ENCODE results near the gene KRT82. TPM values are rescaled to one million over a fixed set of nuclear protein-coding genes. Genes with fewer than 3 reads are reported as not detected.

Gene KRT82
- polyA plus RNA-seq, 1 experiment: not detected

- no peak for DNase-seq (ENCODE audit: low read depth, low spot score)
- Histone ChIP-seq H3K27me3 (ENCODE audit: control insufficient read depth, insufficient read depth, low read length) (peaks cover 39% of the 10 kb centered on the region), H3K4me3 (ENCODE audit: low read depth, low read length) (no peak overlapping the region), H3K9me3 (ENCODE audit: control insufficient read depth, insufficient read depth, low read length) (no peaks in the 10 kb centered on the region), H3K27ac (ENCODE audit: low read depth, low read length) (no peak overlapping the region)
- ChIA-PET CTCF (interaction anchor here (1.3 to 1.8 kb wide), 2 partner anchors 20 to 478 kb away, joined by 4 to 8 read pairs; no protein-coding TSS in a partner anchor), POLR2A (no interaction called here)
- no peak for TF ChIP-seq CTCF (IDR thresholded peaks at IDR 0.05; ENCODE audit: low read depth, low read length)
Measured at GRCh38 chr12:52392465-52393007, 13.6 kb downstream of the KRT82 start.

- CTCF ChIA-PET: interaction anchor here (0.9 to 1.8 kb wide), 4 partner anchors 19 to 488 kb away, joined by 3 to 13 read pairs (median 6); no protein-coding TSS in a partner anchor
- POLR2A ChIA-PET: interaction anchor here (0.5 kb wide), 1 partner anchor 154 kb away, joined by 3 read pairs; no protein-coding TSS in a partner anchor
- DNase-seq (ENCODE audit: low read depth, low spot score): no peak
- no peaks in the 10 kb centered on the region for H3K9me3 ChIP-seq (ENCODE audit: control insufficient read depth, insufficient read depth, low read length)
- peaks cover 37% of the 10 kb centered on the region for H3K27me3 ChIP-seq (ENCODE audit: control insufficient read depth, insufficient read depth, low read length)
- no peak overlapping the region for H3K27ac ChIP-seq (ENCODE audit: low read depth, low read length)
- H3K4me3 ChIP-seq (ENCODE audit: low read depth, low read length): no peak overlapping the region
- TF ChIP-seq CTCF (IDR thresholded peaks at IDR 0.05; ENCODE audit: low read depth, low read length): no peak
Measured at GRCh38 chr12:52391618-52392002, 14.5 kb downstream of the KRT82 start.

GRCh38 chr12:52390739-52391617 lies 15.2 kb downstream of the KRT82 start:
- no peak overlapping the region for H3K27ac ChIP-seq (ENCODE audit: low read depth, low read length)
- peak; percentile 63 for TF ChIP-seq CTCF (IDR thresholded peaks at IDR 0.05; ENCODE audit: low read depth, low read length)
- CTCF ChIA-PET: interaction anchor here (0.8 to 1.8 kb wide), 5 partner anchors 19 to 489 kb away, joined by 3 to 13 read pairs (median 4); no protein-coding TSS in a partner anchor
- peaks cover 36% of the 10 kb centered on the region for H3K27me3 ChIP-seq (ENCODE audit: control insufficient read depth, insufficient read depth, low read length)
- POLR2A ChIA-PET: interaction anchor here (0.5 kb wide), 1 partner anchor 153 kb away, joined by 3 read pairs; no protein-coding TSS in a partner anchor
- no peaks in the 10 kb centered on the region for H3K9me3 ChIP-seq (ENCODE audit: control insufficient read depth, insufficient read depth, low read length)
- DNase-seq (ENCODE audit: low read depth, low spot score): no peak
- H3K4me3 ChIP-seq (ENCODE audit: low read depth, low read length): no peak overlapping the region

- CTCF ChIA-PET: interaction anchor here (0.6 to 0.8 kb wide), 2 partner anchors 217 to 487 kb away, joined by 3 read pairs; no protein-coding TSS in a partner anchor
- peaks cover 31% of the 10 kb centered on the region for H3K27me3 ChIP-seq (ENCODE audit: control insufficient read depth, insufficient read depth, low read length)
- H3K9me3 ChIP-seq (ENCODE audit: control insufficient read depth, insufficient read depth, low read length): no peaks in the 10 kb centered on the region
Measured at GRCh38 chr12:52389313-52390207, 16.6 kb downstream of the KRT82 start.

More at GRCh38 chr12:52389313-52390207, 16.6 kb downstream of the KRT82 start:
- Histone ChIP-seq H3K27ac (ENCODE audit: low read depth, low read length) (no peak overlapping the region), H3K4me3 (ENCODE audit: low read depth, low read length) (no peak overlapping the region)
- no peak for DNase-seq (ENCODE audit: low read depth, low spot score)
- POLR2A ChIA-PET: no interaction called here
- TF ChIP-seq CTCF (IDR thresholded peaks at IDR 0.05; ENCODE audit: low read depth, low read length): no peak

All from AG04450 (cell line).